Astrocyte (in vitro differentiated cells and primary cell): ENCODE data around the gene VWA5B1. TPM values are rescaled to one million over a fixed set of nuclear protein-coding genes. Genes with fewer than 3 reads are reported as not detected.

Source experiments
- DNase-seq: peaks from one replicate; pipeline ENCODE4 v3.0.0-alpha.2; 2010; ENCODE audit warnings: low read depth
- FAIRE-seq: peaks from 2 replicates; lab custom pipeline; 2011; peaks lifted over from hg19 to GRCh38; lab: Jason Lieb, UNC
- H2AFZ ChIP-seq: 2 replicates; pipeline ENCODE4 v1.6.0; 2012; ENCODE audit warnings: low read depth, low read length, inconsistent platforms
- H3K27ac ChIP-seq: 2 replicates; pipeline ENCODE4 v1.5.1; 2011; ENCODE audit warnings: low read depth, low read length, inconsistent platforms
- H3K27me3 ChIP-seq: 2 replicates; pipeline ENCODE4 v1.6.0; 2011; ENCODE audit warnings: low read length, inconsistent platforms; ENCODE audit not compliant: insufficient read depth
- H3K36me3 ChIP-seq: 2 replicates; pipeline ENCODE4 v1.5.1; 2011; ENCODE audit warnings: low read length, inconsistent platforms; ENCODE audit not compliant: insufficient read depth
- H3K4me1 ChIP-seq: 2 replicates; pipeline ENCODE4 v1.5.1; 2011; ENCODE audit warnings: low read length, inconsistent platforms; ENCODE audit not compliant: insufficient read depth
- H3K4me2 ChIP-seq: 2 replicates; pipeline ENCODE4 v1.6.0; 2012; ENCODE audit warnings: low read length, inconsistent platforms
- H3K4me3 ChIP-seq: 2 replicates; pipeline ENCODE4 v1.5.1; 2011; ENCODE audit warnings: low read depth, mild to moderate bottlenecking, low read length, inconsistent platforms; ENCODE audit not compliant: insufficient read depth
- H3K79me2 ChIP-seq: 2 replicates; pipeline ENCODE4 v1.6.0; 2012; ENCODE audit warnings: mild to moderate bottlenecking, low read length, inconsistent platforms; ENCODE audit not compliant: insufficient read depth
- H3K9ac ChIP-seq: 2 replicates; pipeline ENCODE4 v1.6.0; 2012; ENCODE audit warnings: mild to moderate bottlenecking, low read length, inconsistent platforms
- H3K9me3 ChIP-seq: 2 replicates; pipeline ENCODE4 v1.5.1; 2012; ENCODE audit warnings: low read depth, mild to moderate bottlenecking, low read length, inconsistent platforms; ENCODE audit not compliant: insufficient read depth
- H4K20me1 ChIP-seq: 2 replicates; pipeline ENCODE4 v1.6.0; 2012; ENCODE audit warnings: low read length, inconsistent platforms; ENCODE audit not compliant: insufficient read depth
- H3K27ac Mint-ChIP-seq: one replicate; pipeline ENCODE4 v1.8.0; 2021; ENCODE audit warnings: mild to moderate bottlenecking, mixed read lengths; ENCODE audit not compliant: unreplicated experiment
- H3K27me3 Mint-ChIP-seq: one replicate; pipeline ENCODE4 v1.8.0; 2021; ENCODE audit warnings: low read depth, mixed read lengths; ENCODE audit not compliant: unreplicated experiment
- H3K36me3 Mint-ChIP-seq: one replicate; pipeline ENCODE4 v1.8.0; 2021; ENCODE audit warnings: low read depth, mixed read lengths; ENCODE audit not compliant: unreplicated experiment
- H3K4me1 Mint-ChIP-seq: one replicate; pipeline ENCODE4 v1.8.0; 2021; ENCODE audit warnings: low read depth, mixed read lengths; ENCODE audit not compliant: unreplicated experiment
- H3K4me3 Mint-ChIP-seq: one replicate; pipeline ENCODE4 v1.8.0; 2021; ENCODE audit warnings: mild to moderate bottlenecking, moderate library complexity, mixed read lengths; ENCODE audit not compliant: unreplicated experiment
- H3K9me3 Mint-ChIP-seq: one replicate; pipeline ENCODE4 v1.8.0; 2021; ENCODE audit warnings: mild to moderate bottlenecking, mixed read lengths; ENCODE audit not compliant: unreplicated experiment
- CTCF ChIP-seq: IDR thresholded peaks from 2 replicates; pipeline ENCODE4 v1.5.1; 2011; ENCODE audit warnings: low read depth, mild to moderate bottlenecking, inconsistent platforms, low read length, moderate library complexity; ENCODE audit not compliant: insufficient read depth
- EZH2 ChIP-seq: IDR thresholded peaks from 2 replicates; pipeline ENCODE4 v1.6.1; 2012; ENCODE audit warnings: mild to moderate bottlenecking, low read length, inconsistent platforms; ENCODE audit not compliant: insufficient read depth
- total RNA-seq: library from RNA; stranded (reverse); gene quantifications from 2 replicates; pipeline ENCODE4 v1.2.1, GENCODE V29; 2021

Gene VWA5B1
- total RNA-seq, 1 donor from 2014 or later: not detected

- DNase-seq (no peak), FAIRE-seq (no peak)
- TF ChIP-seq CTCF (no peak), EZH2 (no peak)
- Mint-ChIP-seq H3K27ac (no peak overlapping the region), H3K4me1 (no peaks in the 10 kb centered on the region), H3K36me3 (no peaks in the 10 kb centered on the region), H3K27me3 (peaks cover 67% of the 10 kb centered on the region), H3K9me3 (peaks cover 3% of the 10 kb centered on the region), H3K4me3 (no peak overlapping the region)
- no peak overlapping the region for H3K4me3 ChIP-seq
- peaks cover 5% of the 10 kb centered on the region for H3K27me3 ChIP-seq
- no peaks in the 10 kb centered on the region for H3K4me1 ChIP-seq
- no peak overlapping the region for H3K9ac ChIP-seq
- no peaks in the 10 kb centered on the region for H3K36me3 ChIP-seq
- H3K4me2 ChIP-seq: no peak overlapping the region
- H4K20me1 ChIP-seq: no peaks in the 10 kb centered on the region
- H3K9me3 ChIP-seq: no peaks in the 10 kb centered on the region
- no peak overlapping the region for H2AFZ ChIP-seq
- no peaks in the 10 kb centered on the region for H3K79me2 ChIP-seq
- H3K27ac ChIP-seq: no peak overlapping the region
Measured at GRCh38 chr1:20311289-20311688, 20.6 kb downstream of the VWA5B1 start.

- Mint-ChIP-seq H3K9me3 (peaks cover 3% of the 10 kb centered on the region), H3K27me3 (peaks cover 67% of the 10 kb centered on the region), H3K27ac (no peak overlapping the region), H3K4me1 (no peaks in the 10 kb centered on the region), H3K4me3 (no peak overlapping the region), H3K36me3 (no peaks in the 10 kb centered on the region)
- Histone ChIP-seq H2AFZ (no peak overlapping the region), H3K9me3 (no peaks in the 10 kb centered on the region), H3K27ac (no peak overlapping the region), H3K36me3 (no peaks in the 10 kb centered on the region), H3K27me3 (peaks cover 5% of the 10 kb centered on the region), H3K79me2 (no peaks in the 10 kb centered on the region), H3K9ac (no peak overlapping the region), H3K4me2 (no peak overlapping the region), H3K4me3 (no peak overlapping the region), H3K4me1 (no peaks in the 10 kb centered on the region), H4K20me1 (no peaks in the 10 kb centered on the region)
- no peak for FAIRE-seq
- no peak for TF ChIP-seq EZH2
- no peak for TF ChIP-seq CTCF
- no peak for DNase-seq
Measured at GRCh38 chr1:20312310-20312709, 21.6 kb downstream of the VWA5B1 start.

- no peak overlapping the region for H3K4me2 ChIP-seq
- FAIRE-seq (no peak), DNase-seq (no peak)
- no peaks in the 10 kb centered on the region for H3K36me3 Mint-ChIP-seq
- no peaks in the 10 kb centered on the region for H3K4me1 Mint-ChIP-seq
- H3K4me3 ChIP-seq: no peak overlapping the region
- no peak overlapping the region for H3K9ac ChIP-seq
- no peaks in the 10 kb centered on the region for H3K4me1 ChIP-seq
- H3K27ac Mint-ChIP-seq: no peak overlapping the region
- H3K79me2 ChIP-seq: no peaks in the 10 kb centered on the region
- H2AFZ ChIP-seq: no peak overlapping the region
- no peak overlapping the region for H3K27ac ChIP-seq
- H3K36me3 ChIP-seq: no peaks in the 10 kb centered on the region
- H3K4me3 Mint-ChIP-seq: no peak overlapping the region
- no peaks in the 10 kb centered on the region for H4K20me1 ChIP-seq
- no peaks in the 10 kb centered on the region for H3K9me3 ChIP-seq
- peaks cover 3% of the 10 kb centered on the region for H3K9me3 Mint-ChIP-seq
- H3K27me3 Mint-ChIP-seq: peaks cover 68% of the 10 kb centered on the region
- H3K27me3 ChIP-seq: peaks cover 5% of the 10 kb centered on the region
- no peak for TF ChIP-seq EZH2
- TF ChIP-seq CTCF: no peak
Measured at GRCh38 chr1:20312818-20313217, 22.1 kb downstream of the VWA5B1 start.
